ENCODE measurements around the gene LASP1. TPM values are rescaled to one million over a fixed set of nuclear protein-coding genes. Genes with fewer than 3 reads are reported as not detected.

Gene LASP1
- total RNA-seq, 4 donors from 2014 or later, result 44.3 to 66.0 (median 51.9) TPM

GRCh38 chr17:38905375-38905774 is 35.5 kb downstream of the LASP1 start:
- no peak for TF ChIP-seq POLR2A (IDR thresholded peaks at IDR 0.05)
- no peak overlapping the region for H3K4me3 ChIP-seq
- H3K4me1 ChIP-seq, result peaks cover 30 to 66% (median 43%) of the 10 kb centered on the region in 3 donors
- DNase-seq, result no peak
- peaks cover 0 to 86% (median 5%) of the 10 kb centered on the region in 3 donors for H3K36me3 ChIP-seq
- no peak overlapping the region for H3K27ac ChIP-seq
- H3K27me3 ChIP-seq, result no peaks in the 10 kb centered on the region
- intact Hi-C loops (cut with DNase I), result no loop called here
- 84 to 92% methylated on average over 6 to 10 of the region's 10 CpGs for WGBS, 2 donors
- no peaks in the 10 kb centered on the region for H3K9me3 ChIP-seq

GRCh38 chr17:38906460-38907228 is 36.8 kb downstream of the LASP1 start:
- H3K4me1 ChIP-seq, result peaks cover 21 to 62% (median 30%) of the 10 kb centered on the region in 3 donors

GRCh38 chr17:38907930-38908675 is 38.2 kb downstream of the LASP1 start:
- 32 to 52% methylated on average over 6 to 11 of the region's 15 CpGs for WGBS, 2 donors
- TF ChIP-seq CTCF (IDR thresholded peaks at IDR 0.05) (no peak), POLR2A (IDR thresholded peaks at IDR 0.05) (no peak)
- intact Hi-C loops (cut with DNase I), result no loop called here
- Histone ChIP-seq H3K36me3 (peaks cover 3 to 86% (median 5%) of the 10 kb centered on the region in 3 donors), H3K9me3 (no peaks in the 10 kb centered on the region), H3K4me1 (peaks cover 31 to 70% (median 36%) of the 10 kb centered on the region in 3 donors), H3K27ac (peak overlapping the region; percentile 69 to 81 (median 74)), H3K4me3 (peak overlapping the region in 3 of 4 donors; percentile 11 to 19 (median 12)), H3K27me3 (no peaks in the 10 kb centered on the region)
- DNase-seq, result no peak

More at GRCh38 chr17:38906460-38907228, 36.8 kb downstream of the LASP1 start:
- WGBS, 2 donors, result 56 to 61% methylated on average over 6 of the region's 7 CpGs
- H3K9me3 ChIP-seq, result no peaks in the 10 kb centered on the region
- H3K27me3 ChIP-seq, result no peaks in the 10 kb centered on the region
- intact Hi-C loops (cut with DNase I), result no loop called here
- peaks cover 3 to 86% (median 5%) of the 10 kb centered on the region in 3 donors for H3K36me3 ChIP-seq
- TF ChIP-seq CTCF (IDR thresholded peaks at IDR 0.05) (no peak), POLR2A (IDR thresholded peaks at IDR 0.05) (no peak)
- peak overlapping the region in 3 of 4 donors; percentile 5 to 77 (median 49) for H3K27ac ChIP-seq
- H3K4me3 ChIP-seq, result no peak overlapping the region
- DNase-seq, result no peak

- TF ChIP-seq POLR2A (IDR thresholded peaks at IDR 0.05), result no peak
- Histone ChIP-seq H3K4me1 (peaks cover 31 to 70% (median 36%) of the 10 kb centered on the region in 3 donors), H3K4me3 (peak overlapping the region in 3 of 4 donors; percentile 11 to 19 (median 12)), H3K9me3 (no peaks in the 10 kb centered on the region), H3K27ac (peak overlapping the region; percentile 69 to 81 (median 74)), H3K36me3 (peaks cover 5 to 86% (median 6%) of the 10 kb centered on the region in 3 donors), H3K27me3 (no peaks in the 10 kb centered on the region)
- 5 to 22% methylated on average over 4 of the region's 8 CpGs for WGBS, 2 donors
- intact Hi-C loops (cut with DNase I), result no loop called here
- DNase-seq, result no peak
Observed at GRCh38 chr17:38908676-38909181, 38.9 kb downstream of the LASP1 start.

- intact Hi-C loops (cut with DNase I), result no loop called here
- peaks cover 18 to 86% (median 21%) of the 10 kb centered on the region in 3 donors for H3K36me3 ChIP-seq
- DNase-seq, result no peak
- H3K9me3 ChIP-seq, result no peaks in the 10 kb centered on the region
- no peaks in the 10 kb centered on the region for H3K27me3 ChIP-seq
- TF ChIP-seq CTCF (IDR thresholded peaks at IDR 0.05) (no peak), POLR2A (IDR thresholded peaks at IDR 0.05) (no peak)
- no peak overlapping the region for H3K4me3 ChIP-seq
- H3K27ac ChIP-seq, result no peak overlapping the region
- H3K4me1 ChIP-seq, result peaks cover 31 to 82% (median 36%) of the 10 kb centered on the region in 3 donors
- 71 to 77% methylated on average over 4 to 5 of the region's 5 CpGs for WGBS, 2 donors
Observed at GRCh38 chr17:38910325-38910724, 40.5 kb downstream of the LASP1 start.

All from esophagus squamous epithelium (tissue), 5 donors.